HG02763 (cell line): ENCODE results near the gene SLC25A41.

Experiments used
- ATAC-seq: cut with Tn5 transposase; IDR thresholded peaks from one replicate; pipeline ENCODE4 v1.9.1; 2021; ENCODE audit warnings: mild to moderate bottlenecking, moderate library complexity; ENCODE audit not compliant: unreplicated experiment

Gene SLC25A41

DNA sequence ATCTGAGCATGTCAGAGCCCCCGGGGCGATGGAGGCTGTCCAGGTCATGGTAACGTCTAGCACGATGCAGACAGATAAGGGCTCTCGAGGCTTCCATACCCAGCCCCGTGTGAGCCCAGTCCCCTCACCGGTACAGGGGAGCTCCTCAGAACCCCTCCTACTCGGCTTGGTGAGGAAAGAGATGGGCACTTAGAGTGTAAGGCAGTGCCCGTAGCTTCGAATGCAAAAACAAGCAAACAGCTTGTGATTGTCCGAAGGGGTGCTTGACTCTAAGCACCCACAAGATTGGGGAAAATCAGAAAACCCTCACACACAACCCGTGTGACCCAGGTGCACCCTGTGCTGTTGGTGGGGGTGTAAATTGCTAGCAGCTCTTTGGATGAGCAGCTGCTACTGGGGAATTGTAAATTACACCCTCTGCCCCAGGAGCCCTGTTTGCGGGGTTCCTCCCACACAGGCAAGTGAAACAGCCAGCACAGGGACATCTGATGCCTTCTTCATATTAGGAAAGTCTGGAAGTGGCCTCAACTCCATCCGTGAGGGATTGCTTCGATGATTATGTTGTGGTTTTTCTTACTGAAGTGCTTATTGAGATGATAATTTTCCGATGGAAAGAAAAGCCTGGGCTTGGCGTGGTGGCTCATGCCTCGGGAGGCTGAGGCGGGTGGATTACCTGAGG lies 56.9 kb downstream of the SLC25A41 start:
- ATAC-seq = no peak
